GM20431 (cell line): Measurements from ENCODE around the gene DENND4C.
"Not testable (repeated sequence)": the region's sequence is repeated elsewhere in the genome, so short reads cannot be mapped to it uniquely, and the experiment has no call there.

ENCODE experiments used
- in situ Hi-C: fragments of 300-500 bp; cut with MseI, MboI; formaldehyde crosslinking; loops from one replicate; pipeline ENCODE4 v1.15.0; 2020; ENCODE audit warnings: low sequenced_read_pairs; ENCODE audit not compliant: unreplicated experiment

Gene DENND4C

DNA sequence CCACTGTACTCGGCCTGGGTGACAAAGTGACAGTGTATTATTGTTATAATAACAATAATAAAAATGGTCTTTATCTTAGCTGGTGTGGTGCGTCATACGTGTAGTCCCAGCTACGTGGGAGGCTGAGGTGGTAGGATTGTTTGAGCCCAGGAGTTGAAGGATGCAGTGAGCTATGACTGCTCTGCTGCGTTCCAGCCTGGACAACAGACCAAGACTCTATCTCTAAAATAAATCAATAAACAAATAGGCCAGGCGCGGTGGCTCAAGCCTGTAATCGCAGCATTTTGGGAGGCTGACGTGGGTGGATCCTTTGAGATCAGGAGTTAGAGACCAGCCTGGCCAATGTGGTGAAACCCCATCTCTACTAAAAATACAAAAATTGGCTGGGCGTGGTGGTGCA is 9.2 kb upstream of the DENND4C start:
- in situ Hi-C loops, result no loop called here

DNA sequence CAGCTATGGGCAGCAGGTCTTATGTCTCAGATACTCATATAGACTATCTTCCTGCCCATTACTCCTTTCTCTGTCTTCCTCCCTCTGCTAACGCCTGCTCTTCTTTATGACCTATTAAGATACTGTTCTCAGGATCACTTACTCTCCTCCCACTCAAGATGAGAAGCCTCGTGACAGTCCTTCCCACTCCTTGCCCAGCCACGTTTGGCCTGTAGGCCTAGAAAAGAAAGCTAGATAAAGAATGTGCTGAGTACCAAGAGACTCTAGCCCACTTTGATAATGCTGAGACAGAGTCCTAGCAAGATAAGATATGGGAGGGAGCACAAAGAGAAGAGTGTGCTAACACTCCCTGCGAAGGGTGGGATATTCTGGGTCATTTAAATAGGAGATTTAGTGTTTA is 6.8 kb upstream of the DENND4C start:
- in situ Hi-C loops, result no loop called here

DNA sequence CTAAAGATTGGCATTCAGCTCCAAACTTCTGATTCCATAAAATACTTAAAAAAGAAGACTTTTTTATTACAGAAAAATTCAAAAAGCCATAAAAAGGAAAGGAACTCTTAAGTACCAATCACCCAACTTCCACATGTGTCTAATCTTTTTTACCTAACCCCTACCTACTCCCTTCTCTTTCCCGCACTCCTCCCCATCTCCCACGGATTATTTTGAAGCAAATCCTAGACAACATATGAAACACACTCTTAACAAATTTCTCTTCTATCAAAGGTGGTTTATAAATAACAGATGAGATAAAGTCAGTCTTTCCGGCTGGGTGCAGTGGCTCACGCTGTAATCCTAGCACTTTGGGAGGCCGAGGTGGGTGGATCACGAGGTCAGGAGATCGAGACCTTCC is 5.9 kb upstream of the DENND4C start:
- in situ Hi-C loops, result no loop called here

DNA sequence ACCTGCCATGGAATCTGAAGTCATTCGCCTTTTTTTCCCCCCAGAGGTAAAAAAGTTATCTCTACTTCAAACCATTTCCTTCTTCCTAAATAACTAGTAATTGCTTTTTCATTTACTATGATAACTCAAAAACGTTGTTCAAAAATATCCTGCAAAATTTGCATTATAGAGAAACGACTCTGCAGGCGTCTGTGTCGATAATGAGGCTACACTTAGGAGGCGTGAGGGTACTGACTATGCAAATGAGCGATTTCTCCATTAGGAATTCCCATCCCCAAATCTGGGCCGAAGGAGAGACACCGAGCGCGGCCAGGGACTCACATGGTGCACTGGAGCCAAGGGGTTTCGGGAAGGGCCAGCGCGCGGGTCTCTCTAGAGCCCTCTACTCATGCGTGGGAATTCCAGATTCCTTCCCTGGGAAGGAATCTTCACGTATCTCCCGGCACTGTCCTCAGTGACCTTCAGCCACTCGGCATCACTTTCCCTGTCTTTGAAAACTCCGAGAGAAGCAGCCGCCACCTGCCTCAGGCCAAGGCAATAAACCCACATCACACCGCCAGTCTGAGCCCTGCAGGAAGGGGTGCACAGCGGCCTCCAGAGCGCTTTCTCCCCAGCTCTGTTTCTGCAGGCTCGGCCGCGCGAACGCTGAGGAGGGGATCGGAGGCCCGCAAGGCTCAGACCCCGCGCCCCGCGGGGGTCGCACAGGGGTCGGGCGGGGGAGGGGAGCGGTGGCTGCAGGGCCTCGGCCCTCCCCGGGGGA is 718 bp upstream of the DENND4C start:
- in situ Hi-C loops, result no loop called here

DNA sequence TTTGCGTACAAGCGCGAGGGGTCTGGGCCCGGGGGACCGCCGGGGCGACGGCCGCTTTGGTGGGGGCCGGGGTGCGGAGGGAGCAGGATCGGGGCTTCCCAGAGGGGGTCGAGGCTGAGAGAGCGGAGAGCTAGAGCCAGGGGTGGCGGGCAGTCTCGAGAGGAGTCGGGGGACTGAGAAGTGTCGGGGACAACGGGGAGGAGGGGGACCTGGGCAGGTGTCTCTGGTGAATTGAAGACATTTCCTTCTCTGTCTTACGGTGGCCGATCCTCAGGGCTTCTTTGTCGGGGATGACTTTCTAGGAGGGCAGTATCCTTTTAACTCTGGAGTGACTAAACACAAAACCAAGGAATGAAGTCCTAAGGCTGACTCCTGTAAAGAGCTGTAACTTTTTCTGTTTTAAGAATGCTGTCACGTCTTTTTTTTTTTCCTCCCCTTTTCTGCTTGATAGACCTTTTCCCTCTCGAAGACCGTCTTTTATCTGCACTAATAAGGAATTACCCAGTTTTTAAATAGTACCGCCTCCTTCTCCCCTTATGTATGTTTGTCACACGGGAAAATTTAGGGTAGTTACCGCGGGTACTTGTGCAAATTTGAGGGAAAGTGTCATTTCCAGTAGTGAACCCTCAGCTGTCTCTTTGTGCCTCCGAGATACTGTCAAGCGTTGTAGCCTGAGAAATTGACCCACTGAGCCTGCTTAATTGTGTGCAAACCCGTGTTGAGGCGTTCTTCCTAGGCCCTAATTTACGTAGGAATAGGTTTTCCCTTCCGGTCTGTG is 822 bp downstream of the DENND4C start:
- in situ Hi-C loops, result no loop called here

DNA sequence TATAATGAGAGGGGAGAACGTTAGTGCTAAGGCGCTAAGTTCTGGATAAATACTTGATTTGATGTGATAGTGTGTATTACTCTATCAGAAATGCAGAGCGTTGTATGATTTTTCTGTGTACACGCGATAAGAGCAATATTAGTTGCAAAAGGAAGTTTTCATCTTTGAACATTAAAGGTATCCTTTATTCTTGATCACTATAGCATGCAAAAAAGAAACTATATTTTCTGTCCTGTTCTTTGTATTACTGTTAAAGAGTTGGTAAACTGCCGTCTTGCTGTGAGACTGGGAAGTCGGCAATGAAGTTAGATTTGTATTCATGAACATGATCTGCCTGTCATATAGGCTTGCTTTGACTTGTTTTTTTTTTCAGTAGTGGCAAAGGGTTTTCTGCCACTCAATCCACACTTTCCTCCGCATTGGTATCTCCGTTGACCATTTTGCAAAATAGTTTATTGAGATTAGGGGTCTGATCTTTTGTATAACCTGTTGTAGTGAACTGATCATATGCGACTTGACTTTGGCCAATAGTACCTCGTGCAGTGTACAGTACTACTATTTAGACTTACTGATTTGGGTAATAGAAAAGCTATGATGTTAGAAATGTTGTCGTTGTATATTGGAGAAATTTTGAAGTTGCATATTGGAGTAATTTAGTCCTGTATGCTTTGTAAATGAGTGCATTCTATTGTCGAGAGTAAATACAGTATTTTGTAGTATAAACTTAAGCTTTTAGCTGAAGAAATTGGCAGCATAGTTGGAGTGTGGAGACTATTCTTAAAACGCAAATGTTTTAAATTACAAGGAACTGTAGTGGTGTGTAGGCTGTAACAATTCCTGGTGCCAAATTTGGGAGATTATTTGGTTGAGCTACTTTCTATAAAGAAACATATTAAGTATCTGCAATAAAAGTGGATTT is 1.7 kb downstream of the DENND4C start:
- in situ Hi-C loops, result no loop called here

DNA sequence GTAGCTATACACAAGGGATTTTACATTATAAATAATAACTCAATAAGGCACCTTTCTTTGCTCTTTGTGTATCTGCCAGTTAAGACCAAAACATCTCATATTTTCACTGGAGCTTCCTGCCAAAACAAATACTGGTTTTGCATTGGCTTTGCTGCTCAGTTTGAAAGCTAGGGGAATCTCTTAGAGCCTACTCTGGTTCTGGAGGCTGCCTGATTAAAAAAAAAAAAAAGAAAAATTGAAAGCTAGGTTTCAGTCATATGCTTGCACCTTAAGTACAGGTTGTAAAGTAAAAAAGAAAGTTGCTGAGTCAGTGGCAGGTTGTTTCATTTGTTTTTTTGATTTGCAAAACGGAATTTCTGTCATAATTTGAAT is 2.3 kb downstream of the DENND4C start:
- in situ Hi-C loops, result no loop called here

DNA sequence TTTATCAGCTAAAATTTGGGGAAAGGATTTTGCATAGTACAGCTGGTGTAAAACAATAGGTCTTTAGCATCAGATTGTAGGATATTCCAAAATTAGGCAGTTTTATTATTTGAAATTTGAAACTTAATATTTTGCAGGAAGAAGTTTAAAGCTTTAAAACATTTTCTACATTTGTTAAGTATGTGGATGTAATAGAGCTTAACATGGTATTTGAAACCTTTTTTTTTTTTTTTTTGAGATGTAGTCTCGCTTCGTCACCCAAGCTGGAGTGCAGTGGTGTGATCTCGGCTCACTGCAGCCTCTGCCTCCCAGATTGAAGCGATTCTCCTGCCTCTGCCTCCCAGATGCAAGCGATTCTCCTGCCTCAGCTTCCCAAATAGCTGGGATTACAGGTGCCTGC is 2.9 kb downstream of the DENND4C start:
- in situ Hi-C loops, result no loop called here

DNA sequence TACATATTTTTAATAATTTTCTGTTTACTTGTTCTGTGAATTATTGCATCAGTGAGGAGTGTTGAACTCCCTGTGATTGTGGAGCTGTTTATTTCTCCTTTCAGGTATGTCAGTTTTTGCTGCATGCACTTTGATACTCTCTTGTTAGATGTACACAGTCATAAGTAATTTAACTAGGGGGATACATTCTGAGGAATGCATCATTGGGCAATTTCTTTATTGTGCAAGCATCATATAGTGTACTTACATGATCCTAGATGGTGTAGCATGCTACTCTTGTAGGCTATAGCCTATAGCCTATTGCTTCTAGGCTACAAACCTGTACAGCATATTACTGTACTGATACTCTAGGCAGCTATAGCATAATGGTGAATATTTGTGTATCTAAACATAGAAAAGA is 9.5 kb downstream of the DENND4C start:
- in situ Hi-C loops, result no loop called here

DNA sequence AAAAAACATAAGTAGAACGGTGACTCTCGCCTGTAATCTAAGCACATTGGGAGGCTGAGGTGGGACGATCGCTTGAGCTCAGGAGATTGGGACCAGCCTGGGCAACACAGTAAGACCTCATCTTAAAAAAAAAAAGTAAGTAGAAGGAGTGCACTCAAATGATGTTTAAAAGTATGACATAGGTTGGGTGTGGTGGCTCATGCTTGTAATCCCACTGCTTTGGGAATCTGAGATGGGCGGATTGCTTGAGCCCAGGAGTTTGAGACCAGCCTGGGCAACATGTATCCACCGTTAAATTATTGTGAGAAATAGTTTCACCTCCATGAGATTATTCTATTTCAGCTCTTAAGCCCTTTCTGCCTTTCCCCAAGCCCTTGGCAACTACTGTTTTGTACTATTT is 11.2 kb downstream of the DENND4C start:
- in situ Hi-C loops, result no loop called here

DNA sequence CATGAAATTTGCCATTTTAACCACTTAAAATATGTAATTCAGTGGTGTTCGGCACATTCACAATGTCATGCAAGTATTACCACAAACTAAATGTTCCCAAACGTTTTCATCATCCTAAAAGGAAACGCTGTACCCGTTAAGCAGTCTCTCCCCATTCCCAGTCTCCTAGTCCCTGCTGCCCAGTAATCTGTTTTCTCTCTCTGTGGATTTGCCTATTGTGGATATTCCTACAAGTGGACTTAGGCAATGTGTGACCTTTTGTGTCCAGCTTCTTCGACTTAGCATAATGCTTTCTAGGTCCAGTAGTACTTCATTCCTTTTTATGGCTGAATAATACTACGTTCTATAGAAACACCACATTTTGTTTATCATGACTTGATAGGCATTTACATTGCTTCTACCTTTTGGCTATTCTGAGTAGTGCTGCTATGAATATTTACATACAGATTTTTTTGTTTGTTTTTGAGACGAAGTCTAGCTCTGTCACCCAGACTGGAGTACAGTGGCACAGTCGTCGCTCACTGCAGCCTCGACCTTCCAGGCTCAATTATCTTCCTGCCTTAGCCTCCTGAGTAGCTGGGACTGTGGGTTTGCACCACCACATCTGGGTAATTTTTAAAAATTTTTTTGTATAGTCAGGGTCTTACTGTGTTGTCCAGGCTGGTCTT is 13.0 kb downstream of the DENND4C start:
- in situ Hi-C loops, result no loop called here

DNA sequence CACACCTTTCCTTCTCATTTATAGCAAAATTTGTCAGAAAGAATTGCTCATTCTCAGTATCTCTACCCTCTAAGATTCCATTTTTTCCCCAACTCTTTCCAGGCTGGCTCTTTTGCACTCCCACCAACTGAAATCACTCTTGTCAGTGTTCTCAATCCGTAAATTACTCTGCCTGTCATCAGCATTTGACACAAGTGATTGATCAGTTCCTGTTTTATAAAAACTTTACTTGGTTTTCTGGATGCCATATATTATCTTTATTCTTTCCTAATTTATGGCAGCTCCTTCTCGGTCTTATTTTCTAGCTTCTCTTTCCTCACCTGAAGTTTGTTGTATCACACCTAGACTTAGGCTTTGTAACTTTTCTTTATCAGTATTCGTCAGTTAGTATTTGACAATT is 16.4 kb downstream of the DENND4C start:
- in situ Hi-C loops, result no loop called here

DNA sequence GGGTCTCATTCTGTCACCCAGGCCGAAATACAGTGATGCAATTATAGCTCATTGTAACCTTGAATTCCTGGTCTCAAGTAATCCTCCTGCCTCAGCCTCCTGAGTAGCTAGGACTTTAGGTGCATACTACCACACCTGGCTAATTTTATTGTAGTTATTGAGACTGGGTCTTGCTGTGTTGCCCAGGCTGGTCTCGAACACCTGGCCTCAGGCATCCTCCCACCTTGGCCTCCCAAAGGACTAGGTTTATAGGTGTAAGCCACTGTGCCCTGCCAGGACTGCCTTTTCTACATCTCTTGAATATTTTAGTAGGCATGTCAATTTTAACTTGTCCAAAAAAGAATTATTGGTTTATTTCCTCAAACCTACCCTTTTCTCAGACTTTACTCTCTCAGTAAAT is 16.9 kb downstream of the DENND4C start:
- in situ Hi-C loops, result no loop called here

DNA sequence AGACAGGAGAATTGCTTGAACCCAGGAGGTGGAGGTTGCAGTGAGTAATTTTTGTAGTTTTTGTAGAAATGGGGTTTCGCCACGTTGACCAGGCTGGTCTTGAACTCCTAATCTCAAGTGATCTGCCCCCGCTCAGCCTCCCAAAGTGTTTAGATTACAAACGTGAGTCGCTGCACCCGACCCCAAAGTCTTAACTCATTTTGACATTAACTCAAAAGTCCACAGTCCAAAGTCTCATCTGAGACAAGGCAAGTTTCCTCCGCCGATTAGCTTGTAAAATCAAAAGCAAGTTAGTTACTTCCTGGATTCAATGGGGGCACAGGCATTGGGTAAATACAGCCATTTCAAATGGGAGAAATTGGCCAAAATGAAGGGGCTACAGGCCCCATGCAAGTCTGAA is 19.9 kb downstream of the DENND4C start:
- in situ Hi-C loops, result not testable (repeated sequence)

DNA sequence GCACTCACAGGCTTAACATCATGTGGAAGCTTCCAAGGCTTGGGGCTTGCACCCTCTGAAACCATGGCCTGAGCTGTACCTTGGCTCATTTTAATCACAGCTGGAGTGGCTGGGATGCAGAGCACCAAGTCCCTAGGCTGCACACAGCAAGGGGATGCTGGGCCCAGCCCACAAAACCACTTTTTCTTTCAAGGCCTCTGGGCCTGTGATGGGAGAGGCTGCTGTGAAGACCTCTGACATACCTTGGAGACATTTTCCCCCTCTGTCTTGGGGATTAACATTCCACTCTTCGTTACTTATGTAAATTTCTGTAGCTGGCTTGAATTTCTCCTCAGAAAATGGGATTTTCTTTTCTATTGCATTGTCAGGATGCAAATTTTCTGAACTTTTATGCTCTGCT is 20.7 kb downstream of the DENND4C start:
- in situ Hi-C loops, result not testable (repeated sequence)

DNA sequence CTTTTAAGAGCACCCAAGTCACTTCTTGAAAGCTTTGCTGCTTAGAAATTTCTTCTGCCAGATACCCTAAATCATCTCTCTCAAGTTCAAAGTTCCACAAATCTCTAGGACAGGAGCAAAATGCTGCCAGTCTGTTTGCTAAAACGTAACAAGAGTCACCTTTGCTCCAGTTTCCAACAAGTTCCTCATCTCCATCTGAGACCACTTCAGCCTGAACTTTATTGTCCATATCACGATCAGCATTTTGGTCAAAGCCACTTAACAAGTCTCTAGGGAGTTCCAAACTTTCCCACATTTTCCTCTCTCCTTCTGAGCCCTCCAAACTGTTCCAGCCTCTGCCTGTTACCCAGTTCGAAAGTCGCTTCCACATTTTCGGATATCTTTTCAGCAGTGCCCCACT is 21.1 kb downstream of the DENND4C start:
- in situ Hi-C loops, result not testable (repeated sequence)

DNA sequence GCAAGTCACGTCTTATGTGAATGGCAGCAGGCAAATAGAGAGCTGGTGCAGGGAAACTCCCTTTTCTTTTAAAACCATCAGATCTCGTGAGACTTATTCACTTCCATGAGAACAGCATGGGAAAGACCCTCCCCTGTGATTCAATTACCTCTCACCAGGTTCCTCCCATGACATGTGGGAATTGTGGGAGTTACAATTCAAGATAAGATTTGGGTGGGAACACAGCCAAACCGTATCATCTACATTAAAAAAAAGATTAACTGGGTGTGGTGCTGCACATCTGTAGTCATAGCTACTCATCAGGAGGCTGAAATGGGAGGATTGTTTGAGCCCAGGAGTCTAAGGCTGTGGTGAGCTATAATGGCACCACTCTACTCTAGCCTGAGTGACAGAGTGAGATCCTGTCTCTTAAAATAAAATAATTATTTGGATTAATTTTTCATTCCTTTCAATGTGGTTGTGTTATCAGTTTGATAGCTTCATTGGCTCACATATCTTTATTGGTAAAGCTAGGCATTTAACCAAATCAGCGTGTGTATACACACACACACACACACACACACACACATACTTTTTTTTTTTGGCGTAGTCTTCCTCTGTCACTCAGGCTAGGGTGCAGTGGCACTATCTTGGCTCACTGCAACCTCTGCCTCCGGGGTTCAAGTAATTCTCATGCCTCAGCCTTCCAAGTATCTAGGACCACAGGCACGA is 21.8 kb downstream of the DENND4C start:
- in situ Hi-C loops, result no loop called here

DNA sequence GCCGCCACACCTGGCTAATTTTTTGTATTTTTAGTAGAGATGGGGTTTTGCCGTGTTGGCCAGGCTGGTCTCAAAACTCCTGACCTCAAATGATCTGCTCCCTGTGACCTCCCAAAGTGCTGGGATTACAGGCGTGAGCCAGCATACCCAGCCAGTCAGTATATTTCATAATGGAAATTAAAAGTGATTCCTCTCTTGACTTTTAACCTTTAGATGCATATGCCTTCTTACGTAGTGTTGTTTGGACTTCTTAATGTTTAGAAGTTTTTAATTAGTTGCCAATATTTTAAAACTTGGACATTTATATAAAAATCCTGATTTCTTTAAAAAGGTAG is 22.4 kb downstream of the DENND4C start:
- in situ Hi-C loops, result no loop called here

DNA sequence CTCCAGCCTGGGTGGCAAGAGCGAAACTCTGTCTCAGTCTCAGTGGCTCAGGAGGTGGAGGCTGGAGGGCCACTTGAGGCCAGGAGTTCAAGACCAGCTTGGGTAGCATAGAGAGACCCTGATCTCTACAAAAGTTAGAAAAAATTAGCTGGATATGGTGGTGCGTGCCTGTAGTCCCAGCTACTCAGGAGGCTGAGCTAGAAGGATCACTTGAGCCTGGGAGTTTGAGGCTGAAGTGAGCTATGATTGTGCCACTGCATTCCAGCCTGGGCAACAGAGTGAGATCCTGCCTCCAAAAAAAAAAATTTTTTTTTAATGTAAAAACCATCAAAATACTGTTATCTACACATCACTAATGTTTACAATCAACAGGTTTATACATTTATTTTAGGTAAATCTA is 24.6 kb downstream of the DENND4C start:
- in situ Hi-C loops, result no loop called here

DNA sequence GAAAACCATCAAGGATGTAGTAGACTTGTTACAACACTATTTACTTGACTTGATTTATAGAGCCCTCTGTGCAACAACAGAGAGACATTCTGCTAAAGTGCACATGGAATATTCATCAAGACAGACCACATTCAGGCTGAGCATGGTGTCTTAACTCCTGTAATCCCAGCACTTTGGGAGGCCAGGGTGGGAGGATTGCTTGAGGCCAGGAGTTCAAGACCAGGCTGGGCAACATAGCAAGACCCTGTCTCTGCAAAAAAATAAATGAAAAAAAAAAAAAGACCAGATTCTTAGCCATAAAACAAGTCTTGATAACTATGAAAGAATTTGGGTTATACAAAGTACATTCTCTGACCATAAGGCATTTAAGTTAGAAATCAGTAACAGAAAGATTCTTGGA is 25.3 kb downstream of the DENND4C start:
- in situ Hi-C loops, result no loop called here
